ENCODE measurements around the gene DTX1.
A peak's percentile ranks its signal among the peaks of the same experiment; 100 is the strongest.

The DTX1 gene

GRCh38 chr12:113052326-113052725 is 4.2 kb upstream of the DTX1 start:
- no peak overlapping the region for H3K4me3 ChIP-seq (ENCODE audit: low read depth, low read length)
- no peak for DNase-seq (ENCODE audit: low read depth)

- no peak overlapping the region for H3K4me3 ChIP-seq (ENCODE audit: low read depth, low read length)
- no peak for DNase-seq (ENCODE audit: low read depth)
Observed at GRCh38 chr12:113054948-113055486, 1.5 kb upstream of the DTX1 start.

DNA sequence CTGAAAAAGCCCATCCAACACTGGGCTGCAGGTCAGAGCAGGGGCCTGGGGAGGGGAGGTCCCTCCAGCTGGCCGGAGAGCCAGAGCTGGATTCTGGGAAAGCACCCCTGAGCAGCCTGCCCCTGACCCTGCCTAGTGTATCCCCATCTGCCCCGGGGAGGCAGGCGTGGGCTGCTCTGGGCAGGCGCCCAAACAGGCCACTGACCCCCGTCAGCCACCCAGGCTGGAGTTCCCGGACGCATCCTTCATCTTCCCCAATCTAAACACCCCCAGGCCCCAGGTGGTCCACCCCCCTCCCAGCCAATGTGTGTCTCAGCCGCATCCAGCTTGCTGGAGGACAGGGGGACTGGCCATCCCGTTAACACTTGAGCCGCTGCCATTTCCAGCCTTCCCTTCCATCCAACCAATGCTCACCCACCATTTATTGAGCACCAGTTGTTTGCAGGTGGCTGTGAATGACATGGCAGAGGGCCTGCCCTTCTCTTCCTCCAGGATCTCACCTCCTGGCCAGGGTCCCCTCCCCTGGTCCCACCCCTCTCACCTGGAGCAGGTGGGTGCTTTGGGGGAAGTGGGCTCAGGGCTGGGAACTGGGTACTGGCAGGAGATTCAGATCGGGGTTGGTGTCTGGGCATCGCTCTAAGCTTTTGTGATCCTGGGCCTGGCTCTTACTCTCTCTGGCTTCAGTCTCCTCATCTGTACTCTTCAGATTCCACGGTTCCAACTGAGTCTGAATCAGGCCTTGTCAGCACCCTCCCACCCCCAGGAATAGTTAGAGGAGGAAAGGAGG is 743 bp upstream of the DTX1 start:
- no peak overlapping the region for H3K4me3 ChIP-seq (ENCODE audit: low read depth, low read length)
- DNase-seq (ENCODE audit: low read depth) = no peak

DNA sequence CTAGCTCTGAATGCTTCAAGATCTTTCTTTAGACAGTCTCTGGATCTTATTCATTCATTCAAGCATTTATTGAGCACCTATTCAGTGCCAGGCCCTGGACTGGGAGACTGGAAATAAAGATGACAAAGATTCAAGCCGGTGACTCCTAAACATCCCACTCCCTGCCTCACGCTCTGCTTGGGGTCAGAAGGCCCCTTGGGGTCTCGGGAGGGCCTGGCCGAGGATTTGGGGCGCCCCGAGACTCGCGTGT is 224 bp upstream of the DTX1 start:
- H3K4me3 ChIP-seq (ENCODE audit: low read depth, low read length) = peak overlapping the region; percentile 39
- DNase-seq (ENCODE audit: low read depth) = no peak

DNA sequence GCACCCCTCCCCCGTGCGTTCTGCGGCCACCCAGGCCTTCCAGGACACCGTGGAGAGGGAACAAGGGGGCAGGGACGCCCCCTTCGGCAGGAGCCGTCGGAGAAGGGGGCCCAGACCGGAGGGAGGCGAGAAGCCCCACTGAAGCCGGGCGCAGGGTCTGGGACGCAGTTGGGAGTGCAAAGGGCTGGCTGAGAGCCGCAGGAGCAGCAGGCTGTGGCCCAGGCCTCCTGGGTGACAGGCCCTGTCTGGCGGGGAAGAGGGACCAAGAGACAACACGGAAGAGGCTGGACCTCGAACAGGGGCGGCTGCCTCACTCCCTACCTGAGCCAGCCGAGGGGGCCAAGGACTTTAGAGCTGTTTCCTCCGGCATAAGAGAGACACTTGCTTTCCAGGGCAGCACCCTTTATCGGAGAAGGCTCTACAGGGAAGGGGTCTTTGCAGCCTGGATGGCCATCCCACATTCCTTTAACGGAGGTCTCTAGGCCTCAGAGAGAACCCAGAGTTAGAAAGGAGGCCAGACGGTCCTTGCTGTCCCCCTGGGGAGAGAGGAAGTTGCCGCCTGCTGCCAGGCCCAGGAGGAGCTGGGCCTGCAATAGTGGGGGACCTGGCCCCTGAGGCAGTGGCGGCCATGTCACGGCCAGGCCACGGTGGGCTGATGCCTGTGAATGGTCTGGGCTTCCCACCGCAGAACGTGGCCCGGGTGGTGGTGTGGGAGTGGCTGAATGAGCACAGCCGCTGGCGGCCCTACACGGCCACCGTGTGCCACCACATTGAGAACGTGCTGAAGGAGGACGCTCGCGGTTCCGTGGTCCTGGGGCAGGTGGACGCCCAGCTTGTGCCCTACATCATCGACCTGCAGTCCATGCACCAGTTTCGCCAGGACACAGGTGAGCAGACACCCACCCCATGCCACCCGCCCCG is 1.3 kb downstream of the DTX1 start:
- DNase-seq (ENCODE audit: low read depth) = no peak
- H3K4me3 ChIP-seq (ENCODE audit: low read depth, low read length) = no peak overlapping the region

DNA sequence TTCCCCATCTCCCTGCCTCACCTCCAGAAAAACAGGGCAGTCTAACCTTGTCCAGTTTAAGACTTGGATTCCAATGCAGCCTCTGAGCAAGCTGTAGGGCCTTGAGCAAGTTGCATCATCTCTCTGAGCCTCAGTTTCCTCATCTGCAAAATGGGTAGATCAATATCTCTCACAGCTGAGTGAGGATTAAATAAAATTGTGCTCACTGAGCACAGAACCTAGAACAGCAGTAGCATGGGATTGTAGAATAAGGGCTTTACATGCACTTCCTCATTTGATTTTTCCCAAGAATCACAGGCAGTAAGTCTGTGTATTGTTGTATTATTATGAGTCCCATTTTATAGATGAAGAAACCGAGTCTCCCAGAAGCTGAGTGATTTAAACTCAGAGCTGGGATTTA is 2.0 kb downstream of the DTX1 start:
- no peak for DNase-seq (ENCODE audit: low read depth)
- H3K4me3 ChIP-seq (ENCODE audit: low read depth, low read length) = no peak overlapping the region

GRCh38 chr12:113059071-113059595 is 2.6 kb downstream of the DTX1 start:
- DNase-seq (ENCODE audit: low read depth) = no peak
- no peak overlapping the region for H3K4me3 ChIP-seq (ENCODE audit: low read depth, low read length)

- no peak overlapping the region for H3K4me3 ChIP-seq (ENCODE audit: low read depth, low read length)
- no peak for DNase-seq (ENCODE audit: low read depth)
Observed at GRCh38 chr12:113060336-113060960, 3.9 kb downstream of the DTX1 start.

GRCh38 chr12:113061061-113061694 is 4.6 kb downstream of the DTX1 start:
- no peak for DNase-seq (ENCODE audit: low read depth)
- H3K4me3 ChIP-seq (ENCODE audit: low read depth, low read length) = no peak overlapping the region

DNA sequence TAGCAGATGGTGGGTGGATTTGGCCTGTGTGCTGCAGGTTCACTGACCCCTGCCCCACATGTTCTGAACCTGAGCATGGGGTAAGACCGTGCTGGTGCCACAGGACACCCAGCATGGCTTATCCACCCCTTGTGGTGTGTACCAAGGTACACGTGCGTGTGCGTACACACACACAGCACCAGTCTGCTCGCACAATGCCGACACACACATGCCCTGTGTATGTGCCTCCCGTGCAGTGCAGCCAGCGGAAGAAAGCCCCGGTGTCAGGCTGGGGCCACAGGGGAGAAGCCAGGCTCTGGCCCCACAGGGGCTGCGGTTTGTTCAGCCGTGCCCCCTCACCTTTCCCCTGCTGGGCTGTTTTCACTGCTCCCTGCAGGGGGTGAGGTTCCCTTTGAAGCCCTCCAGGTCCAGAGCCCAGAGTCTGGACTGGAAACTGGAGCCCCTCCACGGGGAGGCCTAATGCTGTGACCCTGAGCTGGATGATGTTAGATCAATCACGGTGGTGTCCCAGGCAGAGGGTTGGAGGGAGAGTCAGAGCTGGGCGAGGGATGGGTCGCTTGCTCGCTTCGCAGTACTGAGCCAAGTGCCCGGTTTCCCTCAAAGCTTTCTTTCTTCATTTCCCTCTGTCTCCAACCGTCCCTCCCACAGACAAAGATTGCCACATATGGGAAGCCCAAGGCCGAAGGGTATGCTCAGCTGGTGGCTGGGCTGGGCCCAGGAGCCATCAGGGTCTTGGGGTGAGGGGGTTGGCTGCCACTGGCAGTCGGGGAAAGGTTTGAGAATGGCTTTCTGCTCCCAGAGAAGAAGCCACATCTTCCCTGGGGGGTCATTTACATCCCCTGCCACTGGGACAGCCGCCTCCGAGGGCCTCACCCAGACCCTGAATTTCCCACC is 6.2 kb downstream of the DTX1 start:
- DNase-seq (ENCODE audit: low read depth) = no peak
- no peak overlapping the region for H3K4me3 ChIP-seq (ENCODE audit: low read depth, low read length)

- no peak overlapping the region for H3K4me3 ChIP-seq (ENCODE audit: low read depth, low read length)
- no peak for DNase-seq (ENCODE audit: low read depth)
Observed at GRCh38 chr12:113063396-113064350, 7.1 kb downstream of the DTX1 start.

DNA sequence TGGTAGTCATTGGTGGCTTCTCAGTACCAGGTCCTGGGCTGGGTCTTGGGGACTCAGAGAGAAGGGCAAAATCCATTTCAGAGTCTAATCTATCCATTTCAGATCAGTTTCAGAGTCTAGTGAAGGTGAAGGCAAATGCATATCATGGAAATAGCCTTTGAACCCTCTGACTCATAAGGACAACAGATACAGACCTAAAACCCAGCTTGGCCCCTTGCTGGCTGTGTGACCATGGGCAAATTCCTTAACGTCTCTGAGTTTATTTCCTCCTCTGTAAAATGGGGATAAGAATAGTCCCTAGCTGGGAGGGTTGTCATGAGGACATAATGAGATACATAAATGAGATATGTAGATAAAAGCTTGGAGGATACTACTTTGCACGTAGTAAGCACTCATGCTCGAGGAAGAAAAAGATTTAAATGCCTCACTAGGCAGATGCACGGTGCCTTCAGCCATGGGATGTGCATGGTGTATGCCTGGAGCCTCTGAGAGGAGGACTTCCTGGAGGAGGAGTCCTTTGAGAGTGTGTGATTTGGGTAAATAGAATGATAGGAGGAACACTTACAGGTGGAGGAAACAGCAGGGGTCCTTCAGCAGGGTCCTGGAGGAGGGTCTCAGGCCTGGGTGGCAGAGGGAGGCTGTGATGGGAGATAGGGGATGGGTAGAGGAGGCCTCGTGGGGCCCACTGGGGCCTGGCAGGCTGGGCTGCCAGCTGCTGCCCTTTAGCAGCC is 8.0 kb downstream of the DTX1 start:
- no peak overlapping the region for H3K4me3 ChIP-seq (ENCODE audit: low read depth, low read length)
- no peak for DNase-seq (ENCODE audit: low read depth)

DNA sequence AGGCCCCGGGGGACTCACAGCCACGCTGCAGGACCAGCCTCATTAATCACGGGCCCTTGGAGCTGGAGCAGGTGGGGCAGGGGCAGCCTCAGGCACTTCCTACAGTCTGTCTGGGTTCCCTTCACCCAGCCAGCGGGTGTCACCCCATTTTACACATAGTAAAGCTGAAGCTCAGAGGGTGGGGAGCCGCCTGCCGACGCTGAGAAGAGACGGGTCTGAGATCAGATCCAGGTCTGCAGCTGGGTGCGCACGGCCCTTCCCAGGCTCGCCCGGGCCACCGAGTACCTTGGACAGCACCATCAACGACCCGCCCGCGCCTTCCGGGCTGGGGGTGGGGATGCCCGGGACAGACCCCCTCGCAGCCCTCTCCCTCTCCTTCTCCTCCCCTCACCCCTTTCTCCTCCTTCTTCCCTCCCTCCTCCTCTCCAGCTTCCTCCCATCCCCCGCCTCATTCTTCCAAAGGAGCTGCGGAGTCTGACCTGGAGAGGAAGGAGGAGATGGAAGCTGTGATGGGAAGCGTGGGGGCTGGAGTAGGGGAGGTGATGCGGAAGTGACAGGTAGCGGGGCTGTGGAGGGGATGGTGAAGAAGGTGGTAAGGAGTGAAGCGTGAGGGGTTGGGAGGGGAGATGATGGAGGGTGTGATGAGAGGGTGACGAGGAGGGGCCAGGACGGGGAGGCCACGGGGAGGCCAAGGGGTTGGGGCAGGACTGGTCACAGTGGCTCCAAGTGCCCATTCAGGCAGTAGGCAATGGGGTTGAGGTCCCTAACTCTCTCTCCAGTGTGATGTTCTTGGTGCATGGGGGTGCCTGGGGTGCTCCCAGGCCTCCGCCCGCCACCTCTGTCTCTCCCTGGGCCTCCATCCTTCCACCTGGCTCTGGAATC is 8.8 kb downstream of the DTX1 start:
- H3K4me3 ChIP-seq (ENCODE audit: low read depth, low read length) = no peak overlapping the region
- no peak for DNase-seq (ENCODE audit: low read depth)

DNA sequence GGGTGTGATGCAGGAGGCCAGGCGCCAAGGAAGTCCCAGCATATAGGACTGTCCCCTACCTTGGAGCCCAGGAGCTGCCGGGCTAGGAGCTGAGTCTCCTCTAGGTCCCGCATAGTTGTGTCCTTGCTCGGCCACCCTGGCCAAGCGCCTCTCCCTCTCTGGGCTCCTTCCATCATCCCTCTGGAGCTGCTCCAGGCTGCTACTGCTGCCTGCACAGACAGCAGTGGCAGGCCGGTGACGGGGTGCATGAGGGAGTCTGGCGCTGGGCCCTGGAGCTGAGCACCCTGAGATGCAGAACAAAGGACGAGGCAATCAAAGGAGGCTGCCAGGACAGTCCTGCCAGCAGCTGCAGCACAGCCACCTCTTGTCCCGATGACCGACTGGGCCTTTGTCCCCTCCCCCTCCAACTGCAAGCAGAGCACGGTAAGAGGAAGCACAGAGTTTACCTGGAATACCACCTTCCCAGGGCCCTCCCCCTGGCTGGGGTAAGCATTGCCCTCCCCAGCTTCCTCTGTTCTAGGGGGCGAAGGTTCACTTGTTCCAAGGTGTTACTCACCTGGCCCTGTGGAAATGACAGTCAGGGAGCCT is 10.4 kb downstream of the DTX1 start:
- no peak for DNase-seq (ENCODE audit: low read depth)
- H3K4me3 ChIP-seq (ENCODE audit: low read depth, low read length) = no peak overlapping the region

DNA sequence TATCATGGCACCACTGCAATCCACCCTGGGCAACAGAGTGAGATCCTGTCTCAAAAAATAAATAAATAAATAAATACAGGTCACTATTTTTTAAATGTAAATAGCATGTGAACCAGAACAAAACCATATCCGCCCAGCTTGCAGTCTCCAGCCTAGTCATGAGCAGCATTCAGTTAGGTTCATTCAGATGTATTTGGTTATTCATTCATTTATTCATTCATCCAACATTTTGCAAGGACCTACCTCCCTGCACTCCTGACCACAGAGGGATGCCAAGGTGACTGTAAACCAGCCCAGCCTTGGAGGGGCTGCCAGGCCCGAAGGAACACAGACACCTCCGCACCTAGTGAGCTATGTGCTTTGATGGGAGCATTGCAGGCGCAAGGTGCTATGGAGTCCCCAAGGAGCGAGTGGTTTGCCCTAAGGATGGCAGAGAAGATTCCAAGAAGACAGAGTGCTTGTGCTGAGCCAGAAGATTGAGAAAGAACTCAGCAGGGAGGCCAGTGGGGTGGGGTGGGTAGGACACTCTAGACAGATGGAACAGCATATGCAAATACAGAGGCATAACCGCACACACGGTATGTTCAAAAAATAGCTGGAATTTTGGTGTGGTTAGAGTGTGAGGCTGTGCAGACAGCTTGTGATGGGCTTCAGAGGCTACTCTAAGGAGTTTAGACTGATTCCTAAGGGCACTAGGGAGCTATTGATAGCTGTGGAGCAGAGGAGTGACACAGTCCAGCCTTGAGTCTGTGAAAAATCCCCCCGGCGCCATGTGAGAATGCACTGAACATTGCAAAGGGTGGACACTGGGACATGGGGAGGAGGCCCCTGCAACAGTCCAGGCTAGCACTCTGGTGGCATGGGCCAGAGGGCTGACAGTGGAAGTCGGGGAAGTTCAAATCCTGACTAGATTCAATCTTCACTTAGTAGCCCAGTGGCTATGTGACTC is 11.7 kb downstream of the DTX1 start:
- DNase-seq (ENCODE audit: low read depth) = no peak
- H3K4me3 ChIP-seq (ENCODE audit: low read depth, low read length) = no peak overlapping the region

Data from skeletal muscle cell (primary cell).